CD4-positive, alpha-beta T cell treated with Interleukin-17A for 4 hours (primary cell): ENCODE results near the gene SEL1L3.

Experiments
- DNase-seq: peaks from one replicate; pipeline ENCODE4 v3.0.0-alpha.2; 2020; ENCODE audit warnings: mixed read lengths

The SEL1L3 gene

DNA sequence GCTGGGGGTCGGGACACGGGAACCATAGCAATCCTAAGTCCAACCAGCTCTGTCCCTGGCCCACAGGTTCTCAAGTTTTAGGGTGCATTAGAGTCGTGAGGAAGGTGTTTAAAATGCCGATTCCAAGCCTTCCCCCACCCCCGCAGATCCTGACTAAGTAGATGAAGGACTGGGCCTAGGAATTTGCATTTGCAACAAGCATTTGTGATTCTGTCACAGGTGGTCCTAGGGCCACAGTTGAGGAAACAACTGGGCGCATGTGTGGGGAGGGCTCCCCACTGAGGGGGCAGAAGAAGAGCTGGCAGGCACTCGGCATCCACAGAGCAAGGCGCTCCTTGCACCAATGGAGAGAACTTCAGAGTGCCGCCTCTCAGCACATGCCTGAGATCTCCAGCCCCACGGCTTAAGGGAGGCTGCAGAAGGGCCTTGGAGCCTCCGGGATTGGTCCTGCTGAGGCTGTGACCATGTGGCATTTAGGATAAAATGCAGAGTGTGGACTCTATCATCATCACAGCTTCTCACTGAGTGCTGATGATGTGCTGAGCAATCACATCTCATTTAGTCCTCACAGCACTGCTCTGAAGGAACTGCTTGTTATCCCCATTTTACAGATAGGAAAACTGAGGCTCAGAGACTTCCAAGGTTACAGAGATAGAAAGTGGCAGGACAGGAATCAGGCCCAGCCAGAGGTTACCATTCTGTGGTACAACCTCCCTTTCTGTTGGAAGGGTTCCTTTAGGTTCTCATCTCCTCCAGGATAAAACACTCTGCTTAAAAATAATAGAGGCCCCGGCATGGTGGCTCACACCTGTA is 16.7 kb downstream of the SEL1L3 start:
- no peak for DNase-seq

DNA sequence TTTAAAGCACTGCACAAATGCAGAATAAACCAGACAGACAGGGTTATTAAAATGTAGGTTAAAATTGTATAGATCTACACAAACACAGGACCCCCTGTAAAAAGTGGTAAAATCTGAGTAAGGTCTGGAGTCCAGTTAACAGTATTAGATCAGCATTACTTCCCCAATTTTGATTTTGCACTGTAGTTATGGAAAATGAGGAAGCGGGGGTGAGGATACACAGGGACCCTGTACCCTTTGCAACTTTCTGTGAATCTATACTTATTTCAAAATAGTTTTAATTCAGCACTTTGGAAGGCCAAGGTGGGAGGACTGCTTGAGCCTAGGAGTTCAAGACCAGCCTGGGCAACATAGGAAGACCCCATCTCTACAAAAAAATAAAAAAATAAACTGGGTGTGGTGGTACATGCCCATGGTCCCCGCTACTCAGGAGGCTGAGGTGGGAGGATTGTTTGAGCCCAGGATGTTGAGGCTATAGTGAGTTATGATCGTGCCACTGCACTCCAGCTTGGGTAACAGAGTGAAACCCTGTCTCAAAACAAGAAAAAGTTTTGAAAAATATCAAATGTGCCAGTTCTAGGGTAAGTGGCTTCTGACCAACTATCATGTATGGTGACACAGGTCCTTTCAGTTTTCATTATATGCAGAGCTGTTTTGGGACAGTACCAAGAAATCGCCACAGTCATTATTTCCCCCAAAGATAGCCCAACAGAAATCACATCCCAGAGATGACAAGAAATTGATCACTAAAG is 17.7 kb downstream of the SEL1L3 start:
- no peak for DNase-seq

DNA sequence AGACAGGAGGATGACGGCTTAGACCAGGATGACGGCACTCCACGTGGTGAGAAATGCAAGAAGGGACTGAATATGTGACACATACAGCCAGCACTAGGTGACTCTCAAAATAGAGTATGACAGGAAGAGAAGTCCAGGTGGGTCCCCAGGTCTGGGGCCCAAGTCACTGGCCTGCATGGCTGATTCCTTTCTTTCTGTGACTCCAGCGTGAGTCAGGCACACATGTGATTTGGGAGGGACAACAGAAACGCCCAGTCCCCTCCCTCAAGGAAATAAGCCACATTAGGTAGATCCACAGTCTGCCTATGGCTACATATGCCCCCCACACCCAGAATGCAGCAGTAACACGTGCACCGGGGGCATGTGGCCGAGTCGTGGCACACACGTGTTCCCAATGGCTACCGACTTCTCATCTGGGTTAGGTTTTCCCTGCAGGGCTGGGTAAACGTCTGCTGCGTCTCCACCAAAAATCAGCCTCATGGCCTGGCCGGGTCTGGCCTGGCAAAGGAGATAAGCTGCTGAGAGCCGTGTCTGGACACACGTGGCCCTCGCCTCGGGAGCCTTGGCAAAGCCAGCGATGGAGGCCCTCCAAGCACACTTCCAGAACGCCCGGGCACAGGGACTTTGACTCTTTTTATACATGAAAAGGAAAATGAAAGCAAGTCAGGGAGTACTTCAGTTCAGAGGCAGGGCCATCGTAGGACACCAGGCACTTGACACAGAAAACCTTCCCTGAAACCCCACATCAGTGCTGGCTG is 19.3 kb downstream of the SEL1L3 start:
- DNase-seq: no peak

DNA sequence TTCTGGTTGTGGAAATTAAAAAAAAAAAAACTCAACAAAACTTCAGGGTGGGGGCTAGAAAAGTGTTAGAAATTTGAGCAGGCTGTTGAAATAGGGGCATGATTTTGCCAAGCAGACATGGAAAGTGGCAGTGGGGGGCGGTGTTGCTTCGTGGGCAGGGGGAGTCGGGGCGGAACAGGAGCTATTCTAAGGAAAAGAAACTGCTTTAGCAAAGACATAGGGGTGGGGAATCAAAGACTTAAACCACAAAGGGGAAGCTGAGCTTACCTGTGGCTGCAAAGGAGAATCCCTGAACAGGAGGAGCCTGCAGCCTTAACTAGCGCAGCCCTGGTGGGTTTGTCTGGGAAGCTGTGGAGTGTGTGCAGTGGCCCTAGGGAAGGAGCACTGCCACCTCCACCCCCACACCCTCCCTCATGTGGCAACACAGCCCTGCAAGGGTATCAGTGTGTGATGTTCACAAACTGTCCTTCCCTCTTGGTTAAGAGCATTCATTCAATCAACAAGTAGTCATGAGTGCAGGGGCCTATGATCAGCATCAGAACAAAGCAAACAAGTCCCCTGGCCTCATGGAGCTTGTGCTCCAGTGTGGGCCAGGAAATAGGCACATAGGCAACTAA is 20.5 kb downstream of the SEL1L3 start:
- peak; percentile 69 for DNase-seq

DNA sequence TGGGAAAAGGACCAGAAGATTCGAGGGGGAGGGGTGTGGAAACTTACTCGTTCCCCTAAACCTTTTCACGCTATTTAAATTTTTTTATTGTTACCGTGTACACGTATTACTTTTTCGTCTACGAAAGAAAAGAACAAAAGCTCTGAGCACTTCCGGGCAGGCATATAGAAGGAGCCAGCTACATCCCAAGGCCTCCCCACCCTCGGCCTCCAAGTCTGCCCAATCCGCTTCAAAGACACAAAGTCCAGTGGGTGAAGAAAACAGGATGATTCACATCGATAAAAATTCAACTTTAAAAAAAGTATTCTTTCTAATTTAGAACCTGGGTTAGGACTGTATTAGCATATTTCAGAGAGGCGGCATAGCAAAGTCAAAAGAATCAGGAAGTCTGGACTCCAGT is 23.1 kb downstream of the SEL1L3 start:
- no peak for DNase-seq

DNA sequence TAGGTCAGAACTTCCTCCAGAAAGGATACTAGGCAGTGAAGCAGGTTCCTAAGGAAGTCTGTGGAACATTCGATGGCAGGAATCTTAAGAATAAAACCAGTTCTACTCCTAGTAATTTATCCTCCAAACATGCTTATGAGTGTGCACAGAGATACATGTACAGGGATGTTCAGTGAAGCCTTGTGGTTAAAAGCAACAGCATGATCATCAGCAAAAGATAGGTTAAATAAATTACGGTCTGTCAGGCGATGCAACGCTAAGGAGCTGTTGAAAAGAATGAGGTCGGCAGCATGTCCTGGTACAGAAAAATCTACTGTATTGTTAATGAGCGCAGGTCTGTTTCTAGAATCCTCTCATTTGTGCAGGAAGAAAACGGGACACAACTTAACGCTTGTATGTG is 23.6 kb downstream of the SEL1L3 start:
- no peak for DNase-seq

DNA sequence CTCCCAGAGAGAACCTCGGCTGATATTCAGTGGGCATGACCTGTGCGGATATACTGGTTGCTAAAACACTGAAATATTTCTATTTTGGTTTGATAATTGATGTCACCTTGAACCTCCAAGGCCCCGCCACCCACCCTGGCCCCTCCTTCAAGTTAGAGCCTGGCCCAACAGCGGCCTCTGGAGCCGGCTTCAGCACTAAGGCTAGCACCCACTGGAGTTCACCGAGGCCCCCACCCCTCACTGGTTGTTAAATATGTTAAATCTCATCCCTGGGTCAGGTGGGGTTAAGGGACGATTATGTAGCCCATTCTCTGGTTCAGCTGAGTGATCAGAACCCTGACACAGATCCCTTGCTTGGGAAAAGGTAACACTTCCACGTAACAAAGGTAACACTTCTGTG is 24.3 kb downstream of the SEL1L3 start:
- no peak for DNase-seq

DNA sequence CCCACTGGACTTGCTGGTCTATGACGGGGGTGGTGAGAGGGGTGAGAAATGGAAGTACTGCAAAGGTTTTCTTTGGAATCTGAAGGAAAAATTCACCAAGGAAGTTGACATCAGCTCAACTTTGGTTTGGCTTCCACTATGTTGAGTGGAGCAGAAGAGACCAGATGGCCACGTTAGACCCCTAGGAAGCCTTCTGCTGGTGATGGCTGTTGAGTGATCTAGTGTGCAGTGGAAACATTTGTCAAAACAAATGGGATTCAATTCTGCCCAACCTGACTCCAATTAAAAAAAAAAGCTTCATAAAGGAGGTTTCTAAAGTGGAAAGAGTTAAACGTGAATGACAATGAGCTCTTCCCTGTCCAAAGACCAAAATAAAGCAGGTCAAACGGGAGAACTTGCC is 25.7 kb downstream of the SEL1L3 start:
- no peak for DNase-seq

DNA sequence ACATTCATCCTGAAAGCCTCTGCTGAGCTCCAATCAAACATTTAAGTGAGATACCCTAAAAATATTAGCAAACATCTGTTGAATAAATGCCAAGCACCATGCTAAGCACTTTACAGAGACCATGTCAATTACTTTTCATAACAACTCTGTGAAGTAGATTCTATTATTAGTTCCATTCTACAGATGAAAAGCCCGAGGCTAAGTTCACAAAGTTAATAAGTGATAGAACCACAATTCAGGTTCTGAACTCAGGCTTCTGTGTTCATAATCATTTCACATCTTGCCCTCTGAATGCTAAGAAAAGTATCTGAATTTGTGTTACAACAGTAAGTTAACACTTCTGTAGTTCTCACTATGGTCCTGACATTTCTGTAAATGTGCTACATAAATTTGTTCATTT is 27.4 kb downstream of the SEL1L3 start:
- DNase-seq: no peak

DNA sequence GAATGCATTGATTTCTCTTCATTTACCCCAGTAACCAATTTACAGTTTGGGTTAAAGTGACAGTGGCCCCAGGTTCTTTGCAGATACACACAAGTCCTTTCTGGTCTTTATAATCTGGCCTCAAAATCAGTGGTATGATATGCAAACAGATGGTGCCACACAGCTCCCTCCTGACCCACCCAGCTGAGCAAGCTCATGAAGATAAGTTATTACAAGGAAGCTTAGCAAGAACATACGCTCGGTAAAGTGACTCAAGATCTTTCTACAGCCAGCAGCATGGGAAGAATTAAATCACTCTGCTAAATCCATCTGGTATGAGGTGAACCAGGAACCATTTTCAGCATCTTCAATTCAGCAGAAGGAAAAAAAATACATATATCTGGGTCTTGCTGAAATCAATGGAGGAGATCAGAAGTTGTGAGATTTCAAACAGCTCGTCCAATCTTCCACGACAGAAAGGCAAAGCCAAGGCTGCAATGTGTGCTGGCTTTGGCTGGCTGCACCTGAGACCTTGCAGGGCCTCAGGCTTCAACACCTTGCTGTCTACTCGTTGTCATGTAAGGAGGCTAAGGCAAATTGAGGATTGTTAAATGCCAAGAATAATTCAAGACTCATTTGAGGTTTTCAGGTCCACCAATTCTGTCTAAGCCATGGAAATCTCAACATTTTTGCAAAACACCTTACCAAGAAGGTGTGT is 28.2 kb downstream of the SEL1L3 start:
- no peak for DNase-seq

DNA sequence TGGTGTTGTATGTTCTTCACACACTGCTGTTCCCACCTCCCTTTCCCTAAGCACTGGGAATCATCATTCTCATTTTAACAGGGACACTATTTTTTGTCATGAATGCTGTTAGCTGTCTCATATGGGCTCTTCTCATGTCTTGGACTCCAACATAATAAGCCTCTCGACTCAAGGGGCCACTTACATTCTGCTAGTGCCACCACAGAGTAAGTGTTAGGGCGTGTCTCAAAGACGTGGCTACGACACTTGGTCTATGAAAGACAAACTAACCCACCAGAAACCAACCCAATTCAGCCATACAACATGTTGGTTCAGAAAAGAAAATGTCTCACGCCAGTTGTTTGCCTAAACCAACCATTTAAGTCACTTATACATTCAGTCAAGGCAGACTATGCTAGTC is 32.2 kb downstream of the SEL1L3 start:
- no peak for DNase-seq

DNA sequence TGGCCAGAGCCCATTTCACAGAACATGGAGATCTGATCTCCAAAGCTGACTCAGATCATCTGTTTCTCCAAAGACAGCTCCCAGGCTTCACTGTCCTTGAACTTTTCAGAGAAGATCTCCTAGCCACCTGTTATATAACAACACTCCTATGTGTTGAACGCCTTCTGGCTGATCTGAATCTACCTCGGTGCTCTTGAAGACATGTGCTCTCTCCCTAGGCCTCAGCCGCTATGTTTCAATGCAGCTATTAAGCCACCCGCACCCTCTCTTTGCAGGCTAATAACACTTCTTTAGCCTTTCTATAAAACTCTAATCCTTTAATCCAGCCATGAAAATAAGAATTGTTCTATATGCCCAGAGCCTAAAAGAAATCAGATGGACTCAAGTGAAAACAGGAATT is 34.9 kb downstream of the SEL1L3 start:
- DNase-seq: no peak

DNA sequence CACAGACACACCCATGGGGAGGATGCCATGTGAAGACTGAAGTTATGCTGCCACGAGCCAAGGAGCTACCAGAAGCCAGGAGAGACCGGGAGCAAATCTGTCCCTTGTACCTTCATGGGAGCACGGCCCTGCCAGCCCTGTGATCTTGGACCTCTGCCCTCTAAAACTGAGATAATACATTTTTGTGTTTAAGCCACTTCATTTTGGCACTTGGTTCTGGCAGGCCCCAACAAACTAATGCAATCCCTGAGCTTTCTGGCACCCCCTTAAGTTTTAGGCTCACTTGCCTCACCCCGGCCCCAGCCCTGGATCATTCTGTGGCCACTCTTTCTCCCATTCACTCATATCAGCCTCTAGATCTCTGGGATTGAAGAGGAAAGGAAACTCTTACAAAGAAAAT is 35.4 kb downstream of the SEL1L3 start:
- DNase-seq: no peak

DNA sequence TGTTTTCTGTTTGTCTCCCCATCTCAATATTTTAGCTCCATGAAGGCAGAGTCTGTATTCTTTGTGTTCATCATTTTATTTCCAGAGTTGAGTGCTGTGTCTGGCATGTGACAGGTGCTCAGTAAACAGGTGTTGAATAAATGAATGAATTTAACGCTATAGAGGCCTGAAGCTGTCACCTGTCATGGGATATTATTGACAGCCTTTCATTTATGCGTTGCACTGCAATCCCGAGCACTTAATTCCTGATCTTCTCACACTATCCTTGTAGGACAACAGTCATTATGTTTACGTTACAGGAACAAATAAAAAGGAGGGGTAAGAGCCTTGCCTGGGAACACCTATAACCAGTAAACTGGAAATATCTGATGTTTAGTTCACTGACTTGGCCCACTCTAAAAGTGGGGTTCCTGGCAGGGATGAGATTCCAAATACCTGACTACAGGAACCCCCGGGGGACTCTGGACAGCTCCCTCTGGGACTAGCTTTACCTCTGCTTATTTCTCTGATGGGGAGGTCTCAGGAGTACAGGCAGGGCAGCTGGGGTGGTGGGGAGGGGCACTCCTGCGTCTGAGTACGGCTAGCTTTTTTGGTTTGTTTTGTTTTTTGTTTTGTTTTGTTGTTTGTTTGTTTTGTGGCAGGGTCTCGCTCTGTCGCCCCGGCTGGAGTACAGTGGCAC is 36.6 kb downstream of the SEL1L3 start:
- no peak for DNase-seq

DNA sequence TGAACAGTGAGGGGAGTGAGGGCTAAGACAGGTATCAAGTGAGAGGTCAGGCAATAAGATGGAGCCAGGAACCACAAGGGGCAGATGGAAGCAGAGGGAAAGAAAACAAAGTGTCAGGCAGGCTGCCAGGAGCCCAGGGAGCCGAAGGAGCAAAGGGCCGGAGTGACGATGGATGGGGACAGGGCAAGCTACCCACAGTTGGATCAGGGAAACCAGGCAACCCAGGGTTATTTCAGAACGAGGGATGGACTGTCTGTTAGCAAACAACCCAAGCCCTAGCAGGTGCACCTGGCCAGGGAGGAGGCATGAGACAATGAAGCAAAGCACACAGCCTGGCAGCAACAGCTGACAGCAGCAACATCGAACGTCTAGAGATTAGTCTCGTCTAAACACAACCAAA is 39.2 kb downstream of the SEL1L3 start:
- DNase-seq: no peak

DNA sequence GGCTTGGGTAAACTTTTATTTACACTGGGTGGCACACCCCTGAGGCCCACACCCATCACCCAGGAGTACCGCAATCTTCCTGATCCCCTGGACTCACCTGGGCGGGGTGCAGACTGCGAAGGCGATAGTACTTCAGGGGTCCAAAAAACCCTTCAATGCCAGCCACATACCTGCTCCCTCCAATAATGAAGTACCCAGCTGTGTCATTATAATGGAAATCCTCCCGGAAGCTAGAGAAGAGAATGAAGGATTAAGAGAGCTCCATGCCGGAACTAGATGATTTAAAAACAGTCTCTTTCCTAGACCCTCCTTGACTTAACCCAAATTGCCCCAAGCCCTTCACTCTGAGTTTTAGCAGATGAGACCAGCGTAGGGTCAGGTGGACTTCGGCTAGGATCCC is 40.9 kb downstream of the SEL1L3 start:
- DNase-seq: no peak

DNA sequence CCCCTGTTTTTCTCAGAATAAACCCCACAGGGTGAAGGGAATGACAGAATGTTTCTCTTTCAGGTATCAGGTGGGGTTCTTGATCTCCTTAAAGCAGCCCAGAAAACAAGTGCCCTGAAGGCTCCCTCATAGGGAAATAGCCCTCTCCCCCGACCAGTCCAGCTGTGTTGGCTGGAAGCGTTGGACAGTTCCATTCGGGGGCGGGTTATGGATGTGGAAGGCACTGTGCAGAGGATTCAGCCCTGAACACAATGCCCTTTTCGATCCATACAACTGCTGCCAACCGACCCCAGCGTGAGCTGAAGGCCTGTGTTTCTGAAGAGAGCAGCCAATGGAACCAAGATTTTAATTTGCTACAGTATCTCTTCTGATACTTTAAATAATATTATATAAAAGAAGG is 41.5 kb downstream of the SEL1L3 start:
- DNase-seq: no peak

DNA sequence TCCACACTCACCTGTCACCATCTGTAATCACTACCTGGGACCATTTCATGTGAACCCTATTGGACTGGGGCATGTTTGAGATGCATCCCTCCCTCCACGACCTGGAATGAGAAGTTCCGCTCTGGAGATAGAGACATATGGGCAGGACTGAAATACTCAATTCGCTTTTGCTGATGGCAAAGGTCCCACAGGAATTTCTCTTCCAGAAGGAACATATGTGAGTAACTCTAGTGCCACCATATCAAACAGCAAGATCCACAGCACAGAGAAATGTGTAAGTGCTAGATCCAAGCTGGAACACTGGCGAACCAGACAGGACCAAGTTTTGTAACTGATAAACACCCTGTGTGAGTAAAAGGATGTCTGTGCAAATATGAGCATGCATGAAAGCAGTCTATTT is 43.9 kb downstream of the SEL1L3 start:
- DNase-seq: no peak

DNA sequence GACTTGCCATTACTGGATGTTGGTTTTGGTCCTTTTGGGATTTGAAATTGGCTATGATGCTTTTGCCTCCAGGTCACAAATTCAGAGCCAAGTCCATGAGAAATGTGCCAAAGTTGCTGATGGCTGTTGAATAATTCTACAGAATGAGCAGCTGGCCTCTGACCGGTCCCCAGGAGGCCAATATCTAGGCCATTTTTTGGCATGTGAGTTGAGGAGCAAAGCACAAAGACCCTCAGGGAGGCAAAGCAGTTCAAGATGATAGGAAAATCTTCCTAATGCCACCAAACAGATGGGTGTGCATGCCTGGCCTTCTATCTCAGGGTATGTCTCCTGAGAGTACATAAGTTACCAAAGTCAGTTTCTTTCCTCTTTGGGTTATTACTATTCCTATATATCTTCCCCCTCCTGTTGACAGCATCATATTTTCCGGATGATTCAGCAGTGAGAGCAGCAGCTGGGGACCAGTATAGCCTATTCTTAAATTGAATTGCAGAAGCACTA is 44.4 kb downstream of the SEL1L3 start:
- no peak for DNase-seq

DNA sequence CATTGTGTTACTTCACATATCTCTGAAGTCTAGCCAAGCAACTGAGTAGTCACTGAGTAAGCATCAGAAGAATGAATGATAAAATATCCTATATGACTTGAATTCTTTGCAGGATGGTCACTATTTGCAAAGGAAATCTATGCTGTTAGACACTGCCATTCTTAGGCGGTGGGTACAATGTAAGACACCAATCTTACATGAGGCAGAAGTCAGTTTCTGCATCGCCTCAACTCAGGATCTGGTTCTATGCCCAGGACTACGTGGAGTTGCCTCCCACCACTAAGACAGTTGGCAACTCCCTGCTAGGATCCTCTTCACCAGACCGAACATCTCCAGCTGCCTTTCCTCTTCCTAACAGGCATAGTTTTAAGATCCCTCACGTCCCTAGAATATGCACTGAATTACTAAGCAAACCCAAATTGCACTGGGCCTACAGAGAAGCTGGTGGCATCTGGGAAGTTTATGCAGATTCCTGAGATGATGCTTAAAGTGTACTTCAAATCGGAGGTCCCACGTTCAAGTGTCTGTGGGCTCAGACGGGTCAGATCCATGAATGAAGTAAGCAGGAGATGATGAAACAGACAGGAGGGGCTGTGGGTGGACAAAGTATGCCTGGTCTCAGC is 45.6 kb downstream of the SEL1L3 start:
- DNase-seq: no peak

DNA sequence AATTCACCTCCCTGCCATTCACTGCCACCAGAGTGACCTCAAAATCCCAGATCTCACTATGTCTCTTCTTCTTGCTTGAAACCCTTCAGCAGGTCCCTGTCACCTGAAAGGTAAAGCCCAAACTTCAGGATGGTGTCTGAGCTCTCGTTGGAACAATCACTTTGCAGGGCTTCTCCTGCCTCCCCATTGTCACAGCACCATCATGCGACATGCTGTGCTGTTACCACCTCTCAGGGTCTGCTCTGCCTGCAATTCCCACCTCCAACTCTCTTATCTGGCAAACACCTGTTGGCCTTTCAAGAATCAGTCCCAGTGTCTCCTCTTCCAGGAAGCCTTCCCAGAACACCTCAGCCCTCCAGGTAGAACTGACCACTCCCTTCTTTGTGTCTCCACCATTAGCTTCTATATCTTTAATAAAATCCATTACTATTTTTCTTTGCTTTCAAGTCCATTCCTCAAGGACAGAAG is 46.2 kb downstream of the SEL1L3 start:
- no peak for DNase-seq
